GM12878 (cell line): ENCODE results near the gene RARB. TPM values are rescaled to one million over a fixed set of nuclear protein-coding genes. Genes with fewer than 3 reads are reported as not detected.

Source experiments
- ATAC-seq: fragments of 200-7000 bp; cut with Tn5 transposase; 3 replicates; pipeline ENCODE4 v1.9.1; 2020; ENCODE audit warnings: mild to moderate bottlenecking, moderate library complexity
- BruUV-seq: library from RNA; stranded (reverse); fragments of 400-500 nt; replicated peaks from 2 replicates; lab custom pipeline; 2021; lab: Mats Ljungman, UMichigan
- CTCF ChIA-PET: fragments of 300-600 bp; sonication (Branson Sonifier 250); formaldehyde crosslinking; extraction: SDS; loops from one replicate; lab custom pipeline; 2021; ENCODE audit warnings: inconsistent platforms; lab: Yijun Ruan, JAX
- POLR2A ChIA-PET: fragments of 350-600 bp; formaldehyde crosslinking; extraction: SDS; loops from one replicate; lab custom pipeline; 2021; ENCODE audit warnings: inconsistent platforms; lab: Charles Lee
- RAD21 ChIA-PET: fragments of 300-600 bp; sonication (Branson Sonifier 250); formaldehyde crosslinking; loops from one replicate; lab custom pipeline; 2023; ENCODE audit warnings: antibody characterized with exemption; ENCODE audit not compliant: unreplicated experiment; lab: Charles Lee
- SMC1A ChIA-PET: fragments of 300-600 bp; sonication (Branson Sonifier 250); formaldehyde crosslinking; loops from one replicate; lab custom pipeline; 2023; ENCODE audit not compliant: unreplicated experiment, uncharacterized antibody; lab: Charles Lee
- DNase-seq: peaks from one replicate; pipeline ENCODE4 v3.0.0-alpha.2; 2011; ENCODE audit warnings: low read depth, low spot score
- FAIRE-seq: peaks from 3 replicates; lab custom pipeline; 2011; peaks lifted over from hg19 to GRCh38; lab: Jason Lieb, UNC
- H2AFZ ChIP-seq: 2 replicates; pipeline ENCODE4 v1.6.0; 2011; ENCODE audit warnings: low read depth, low read length, control low read depth; ENCODE audit not compliant: control insufficient read depth
- H3K27ac ChIP-seq: 2 replicates; pipeline ENCODE4 v1.5.1; 2011; ENCODE audit warnings: control low read depth; ENCODE audit not compliant: control insufficient read depth, insufficient read depth
- H3K27me3 ChIP-seq, 2 experiments: replicated peaks in 1 of 2; 2 replicates each; pipeline versions ENCODE4 v1.6.0 to v1.6.1; 2011; ENCODE audit warnings: low read length in 1 of 2; ENCODE audit not compliant: control insufficient read depth in 2 of 2, insufficient read depth in 2 of 2
- H3K36me3 ChIP-seq, 2 experiments: 2 replicates each; pipeline ENCODE4 v1.5.1; 2011; ENCODE audit warnings: low read length in 1 of 2; ENCODE audit not compliant: control insufficient read depth in 2 of 2, insufficient read depth in 2 of 2
- H3K4me1 ChIP-seq: 2 replicates; pipeline ENCODE4 v1.6.1; 2011; ENCODE audit warnings: mild to moderate bottlenecking, low read length, moderate library complexity, mixed read lengths; ENCODE audit not compliant: control insufficient read depth, insufficient read depth
- H3K4me2 ChIP-seq: 2 replicates; pipeline ENCODE4 v1.6.0; 2011; ENCODE audit warnings: control low read depth; ENCODE audit not compliant: control insufficient read depth, insufficient read depth
- H3K4me3 ChIP-seq: fragments of 200-600 bp; sonication (generic); 2 replicates; pipeline ENCODE4 v1.5.1; 2016
- H3K79me2 ChIP-seq: 2 replicates; pipeline ENCODE4 v1.6.0; 2011; ENCODE audit warnings: low read length; ENCODE audit not compliant: control insufficient read depth, insufficient read depth
- H3K9ac ChIP-seq: 2 replicates; pipeline ENCODE4 v1.8.0; 2011; ENCODE audit warnings: low read length, control low read depth, mixed read lengths; ENCODE audit not compliant: control insufficient read depth, insufficient read depth
- H3K9me3 ChIP-seq: replicated peaks from 3 replicates; pipeline ENCODE4 v1.5.1; 2011; ENCODE audit warnings: mild to moderate bottlenecking, low read length; ENCODE audit not compliant: control insufficient read depth, insufficient read depth
- H4K20me1 ChIP-seq: 2 replicates; pipeline ENCODE4 v1.6.0; 2011; ENCODE audit not compliant: control insufficient read depth, insufficient read depth
- ATF2 ChIP-seq: IDR thresholded peaks from 2 replicates; pipeline ENCODE4 v1.6.1; 2012; ENCODE audit warnings: low read length, inconsistent platforms
- BMI1 ChIP-seq: fragments of 450-650 bp; IDR thresholded peaks from 2 replicates; pipeline ENCODE4 v1.6.1; 2016; ENCODE audit warnings: mild to moderate bottlenecking, moderate library complexity, borderline replicate concordance
- CEBPB ChIP-seq, 2 experiments: fragments of 150-350 bp in 1 of 2; IDR thresholded peaks; 2 replicates each; pipeline ENCODE4 v1.6.1; 2012 to 2014; ENCODE audit warnings: low read depth in 2 of 2, low read length in 2 of 2, borderline replicate concordance in 1 of 2, inconsistent platforms in 1 of 2
- CREM ChIP-seq: IDR thresholded peaks from 2 replicates; pipeline ENCODE4 v1.6.1; 2014; ENCODE audit warnings: antibody characterized with exemption, low read depth
- ELK1 ChIP-seq: IDR thresholded peaks from 2 replicates; pipeline ENCODE4 v1.6.1; 2012; ENCODE audit warnings: low read depth, low read length, improper control_type of control experiment
- ESRRA ChIP-seq: IDR thresholded peaks from 2 replicates; pipeline ENCODE4 v1.6.1; 2012; ENCODE audit warnings: mild to moderate bottlenecking, low read length, improper control_type of control experiment
- ETV6 ChIP-seq, 2 experiments: fragments of 450-650 bp in 1 of 2; IDR thresholded peaks in 1 of 2; conservative IDR thresholded peaks in 1 of 2; 2 replicates each; pipeline ENCODE4 v1.6.1; 2014; ENCODE audit warnings: antibody characterized with exemption in 1 of 2, borderline replicate concordance in 1 of 2, low read depth in 1 of 2, mild to moderate bottlenecking in 1 of 2, moderate library complexity in 1 of 2
- JUND ChIP-seq: IDR thresholded peaks from 2 replicates; pipeline ENCODE4 v1.6.1; 2012; ENCODE audit warnings: low read depth, mild to moderate bottlenecking, low read length, improper control_type of control experiment, moderate library complexity
- NFYB ChIP-seq: IDR thresholded peaks from 2 replicates; pipeline ENCODE4 v1.6.1; 2011; ENCODE audit warnings: low read depth, mild to moderate bottlenecking, low read length, improper control_type of control experiment, moderate library complexity; ENCODE audit not compliant: insufficient read depth
- NR2F1 ChIP-seq: fragments of 450-650 bp; conservative IDR thresholded peaks from 2 replicates; pipeline ENCODE4 v1.6.1; 2017; ENCODE audit warnings: mild to moderate bottlenecking
- PML ChIP-seq: IDR thresholded peaks from 2 replicates; pipeline ENCODE4 v1.6.1; 2012; ENCODE audit warnings: low read length, inconsistent platforms
- POLR2A ChIP-seq: IDR thresholded peaks from 2 replicates; pipeline ENCODE4 v1.6.1; 2011; ENCODE audit warnings: low read depth, mild to moderate bottlenecking, low read length
- RELA ChIP-seq: fragments of 450-650 bp; IDR thresholded peaks from 2 replicates; pipeline ENCODE4 v1.8.0; 2014; ENCODE audit warnings: borderline replicate concordance; ENCODE audit not compliant: partially characterized antibody
- RELB ChIP-seq: fragments of 450-650 bp; IDR thresholded peaks from 2 replicates; pipeline ENCODE4 v1.6.1; 2017; ENCODE audit warnings: low read depth, mild to moderate bottlenecking, moderate library complexity
- SMAD1 ChIP-seq: fragments of 450-650 bp; IDR thresholded peaks from 2 replicates; pipeline ENCODE4 v1.6.1; 2018; ENCODE audit warnings: mild to moderate bottlenecking, low read depth; ENCODE audit not compliant: partially characterized antibody
- TCF7 ChIP-seq: IDR thresholded peaks from 2 replicates; pipeline ENCODE4 v1.6.1; 2014; ENCODE audit warnings: antibody characterized with exemption, borderline replicate concordance
- in situ Hi-C: fragments of 300-500 bp; cut with MboI; formaldehyde crosslinking; loops from 9 replicates; pipeline ENCODE4 v1.14.3; 2018; ENCODE audit warnings: mixed read lengths
- intact Hi-C: fragments of 100-400 bp; cut with micrococcal nuclease; formaldehyde crosslinking; loops from one replicate; pipeline ENCODE4 v1.14.2; 2022; ENCODE audit not compliant: unreplicated experiment
- polyA plus RNA-seq, 11 experiments: library from polyadenylated mRNA; depleted of rRNA in 4 of 11; unstranded in 6 of 11; stranded (reverse) in 5 of 11; fragments of >200 nt; fragmentation: Nextera tagmentation in 4 of 11; fragmentation: Illumina TruSeq in 1 of 11; extraction: Ambion mirVana in 4 of 11; extraction: Trizol in 1 of 11; gene quantifications; 1 replicate in 1 of 11; 2 replicates in 10 of 11; pipeline versions ENCODE4 v1.2.1 to v1.2.3, GENCODE V29; 2011 to 2016; ENCODE audit warnings: inconsistent platforms in 2 of 11, missing spikeins in 2 of 11, low read depth in 1 of 11
- total RNA-seq, 4 experiments: library from RNA; depleted of rRNA in 3 of 4; stranded (reverse); fragments of >200 nt in 3 of 4; fragmentation: Illumina TruSeq in 1 of 4; extraction: Trizol in 1 of 4; gene quantifications; 2 replicates each; pipeline versions ENCODE4 v1.2.1 to v1.2.3, GENCODE V29; 2013 to 2021

Gene RARB
- total and polyA plus RNA-seq, 10 of the 15 experiments (the other 5 are each of a cell fraction or from before 2014, with no cell fraction given), result 0.05 to 0.06 TPM; not detected in 8

GRCh38 chr3:25618028-25618427 lies 190.0 kb downstream of the RARB start:
- TF ChIP-seq POLR2A (no peak), JUND (no peak), SMAD1 (no peak), RELB (no peak), ATF2 (no peak)
- TF ChIP-seq, all 136 proteins: peak for 0
- no peak overlapping the region for H3K27ac ChIP-seq
- no peaks in the 10 kb centered on the region for H3K27me3 ChIP-seq
- no peaks in the 10 kb centered on the region for H3K79me2 ChIP-seq
- FAIRE-seq, result no peak
- RAD21 ChIA-PET, result no interaction called here
- ATAC-seq, result no peak
- peaks cover 0 to 7% of the 10 kb centered on the region in 2 experiments; a peak in 3 of 4 replicates for H3K36me3 ChIP-seq
- H2AFZ ChIP-seq, result no peak overlapping the region
- CTCF ChIA-PET, result interaction anchor here (0.7 to 1.2 kb wide), 4 partner anchors 11 to 348 kb away, joined by 3 to 4 read pairs (median 3); no protein-coding TSS in a partner anchor
- H4K20me1 ChIP-seq, result no peaks in the 10 kb centered on the region
- H3K4me2 ChIP-seq, result no peak overlapping the region
- SMC1A ChIA-PET, result interaction anchor here (1.7 kb wide), 1 partner anchor 9 kb away, joined by 5 read pairs; no protein-coding TSS in a partner anchor
- H3K4me3 ChIP-seq, result no peak overlapping the region
- H3K9me3 ChIP-seq, result no peaks in the 10 kb centered on the region
- no peak for DNase-seq
- H3K9ac ChIP-seq, result no peak overlapping the region
- intact Hi-C loops, result no loop called here
- BruUV-seq, result no TSS peak
- POLR2A ChIA-PET, result no interaction called here
- H3K4me1 ChIP-seq, result no peaks in the 10 kb centered on the region
- in situ Hi-C loops, result no loop called here

- Histone ChIP-seq H2AFZ (no peak overlapping the region), H3K4me3 (no peak overlapping the region), H3K9me3 (no peaks in the 10 kb centered on the region), H4K20me1 (no peaks in the 10 kb centered on the region), H3K79me2 (no peaks in the 10 kb centered on the region), H3K4me2 (no peak overlapping the region), H3K9ac (no peak overlapping the region), H3K4me1 (no peaks in the 10 kb centered on the region), H3K27me3 (no peaks in the 10 kb centered on the region), H3K27ac (no peak overlapping the region), H3K36me3 (peaks cover 0 to 5% of the 10 kb centered on the region in 2 experiments; a peak in 3 of 4 replicates)
- ChIA-PET SMC1A (no interaction called here), POLR2A (no interaction called here), RAD21 (no interaction called here), CTCF (no interaction called here)
- in situ Hi-C loops, result no loop called here
- no peak for DNase-seq
- intact Hi-C loops, result no loop called here
- no peak for FAIRE-seq
- ATAC-seq, result no peak
- BruUV-seq, result no TSS peak
- TF ChIP-seq BMI1, result no peak
- no peak for TF ChIP-seq ETV6 (conservative IDR thresholded peaks at IDR 0.05 in 1 of 2, IDR thresholded peaks at IDR 0.05 in 1 of 2; ENCODE audit: borderline replicate concordance in 1 of 2, low read depth in 1 of 2)
- no peak for TF ChIP-seq CREM
- TF ChIP-seq PML, result no peak
- no peak for TF ChIP-seq ELK1
- TF ChIP-seq RELA, result no peak
- TF ChIP-seq TCF7, result no peak
- no peak for TF ChIP-seq NR2F1
- TF ChIP-seq CEBPB (IDR thresholded peaks at IDR 0.05; ENCODE audit: borderline replicate concordance in 1 of 2, low read depth in 2 of 2, low read length in 2 of 2), result no peak
- no peak for TF ChIP-seq NFYB
- TF ChIP-seq ESRRA, result no peak
Measured at GRCh38 chr3:25619382-25619781, 191.3 kb downstream of the RARB start.
